ENCODE results near the gene FKBP7.
"Not testable (repeated sequence)": the region's sequence is repeated elsewhere in the genome, so short reads cannot be mapped to it uniquely, and the experiment has no call there.

Gene FKBP7

GRCh38 chr2:178448968-178449661 is 29.3 kb downstream of the FKBP7 start:
- no peak for DNase-seq

- no peak for DNase-seq
Measured at GRCh38 chr2:178441426-178441825, 37.0 kb downstream of the FKBP7 start.

DNA sequence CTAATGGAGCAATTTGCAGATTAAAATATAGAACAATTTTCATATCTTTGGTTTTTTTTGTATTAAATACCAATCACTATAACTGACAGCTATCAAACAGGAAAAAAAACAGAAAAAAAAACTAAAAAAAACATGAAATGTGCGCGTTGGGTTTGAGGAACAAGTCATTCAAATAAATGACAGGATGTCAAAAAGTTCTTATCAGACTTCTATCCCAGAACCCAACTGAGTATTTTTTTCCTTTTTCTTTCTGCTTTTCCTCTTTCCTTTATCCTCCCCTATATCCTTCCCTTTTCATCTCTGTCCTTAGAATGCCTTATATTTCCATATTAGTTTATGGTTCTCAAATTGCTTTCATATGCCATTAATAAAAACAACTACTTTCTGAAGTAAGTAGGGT is 41.7 kb downstream of the FKBP7 start:
- DNase-seq = no peak

DNA sequence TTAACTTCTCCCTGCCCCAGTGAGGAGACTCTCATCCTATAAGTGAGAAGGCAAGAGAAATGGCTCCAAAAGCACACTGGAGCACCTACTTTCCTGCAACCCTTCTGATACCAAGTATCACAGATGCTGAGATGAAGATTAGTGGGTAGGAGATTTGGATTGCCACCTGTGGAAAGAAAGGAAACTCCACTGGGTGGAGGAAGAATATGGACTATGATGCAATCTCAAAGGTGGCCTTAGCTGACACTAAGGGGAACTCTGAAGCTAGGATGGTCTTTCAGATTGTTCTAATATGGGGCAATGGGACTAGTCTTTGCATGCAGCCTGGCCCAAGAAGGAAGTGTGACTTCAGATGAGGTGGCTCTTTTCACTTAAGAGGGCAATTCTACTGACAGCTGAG is 49.1 kb downstream of the FKBP7 start:
- DNase-seq = no peak

DNA sequence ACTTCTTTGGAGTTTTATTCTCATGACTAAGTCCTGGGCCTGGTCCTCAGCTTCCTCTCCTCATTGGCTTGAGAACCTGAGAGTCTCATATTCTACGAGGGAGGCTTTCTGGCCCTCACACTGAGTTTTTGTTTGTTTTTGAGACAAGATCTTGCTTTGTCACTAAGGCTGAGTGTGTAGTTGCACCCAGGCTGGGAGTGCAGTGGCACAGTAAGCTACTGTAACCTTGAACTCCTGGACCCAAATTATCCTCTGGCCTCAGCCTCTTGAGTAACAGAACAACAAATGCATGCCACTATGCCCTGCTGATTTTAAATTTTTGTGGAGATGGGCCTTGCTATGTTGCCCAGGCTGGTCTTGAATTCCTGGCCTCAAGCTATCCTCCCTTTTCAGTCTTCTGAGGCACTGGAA is 50.0 kb downstream of the FKBP7 start:
- DNase-seq = no peak

DNA sequence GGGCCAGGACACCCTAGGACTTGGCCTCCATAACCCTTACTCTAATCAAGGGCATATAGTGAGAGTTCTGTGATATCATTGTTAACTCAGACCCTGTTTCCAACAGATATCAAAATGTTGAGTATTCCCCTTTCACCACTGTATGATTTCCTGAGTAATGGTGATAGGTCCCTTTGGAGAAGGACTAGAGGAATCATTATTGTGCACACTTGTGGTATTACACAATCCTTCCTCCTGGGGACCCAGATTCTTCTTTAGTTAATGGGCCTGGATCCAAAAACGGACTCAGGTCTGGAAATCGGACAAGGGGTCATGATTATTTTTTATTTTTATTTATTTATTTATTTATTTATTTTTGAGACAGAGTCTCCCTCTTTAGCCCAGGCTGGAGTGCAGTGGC is 50.9 kb downstream of the FKBP7 start:
- no peak for DNase-seq

- DNase-seq = no peak
Measured at GRCh38 chr2:178426388-178426787, 52.0 kb downstream of the FKBP7 start.

DNA sequence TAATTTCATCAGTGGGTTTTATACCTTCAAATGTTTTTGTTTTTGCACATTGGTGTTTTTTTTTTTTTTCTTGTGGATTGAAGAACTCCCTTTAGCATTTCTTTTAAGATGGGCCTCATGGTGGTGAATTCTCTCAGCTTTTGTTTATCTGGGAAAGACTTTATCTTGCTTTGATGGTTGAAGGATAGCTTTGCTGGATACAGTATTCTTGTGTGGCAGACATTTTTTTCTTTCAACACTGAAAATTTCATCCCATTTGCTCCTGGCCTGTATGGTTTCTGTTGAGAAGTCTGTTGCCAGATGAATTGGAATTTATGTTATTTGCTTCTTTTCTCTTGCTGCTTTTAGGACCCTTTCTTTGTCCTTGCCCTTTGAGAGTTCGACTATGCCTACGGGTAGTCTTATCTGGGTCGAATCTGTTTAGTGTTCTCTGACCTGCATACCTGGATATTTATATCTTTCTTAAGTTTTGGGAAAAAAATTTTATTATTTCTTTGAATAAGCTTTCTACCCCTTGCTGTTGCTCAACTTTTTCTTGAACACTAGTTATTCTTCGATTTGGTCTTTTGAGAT is 53.1 kb downstream of the FKBP7 start:
- DNase-seq = no peak

DNA sequence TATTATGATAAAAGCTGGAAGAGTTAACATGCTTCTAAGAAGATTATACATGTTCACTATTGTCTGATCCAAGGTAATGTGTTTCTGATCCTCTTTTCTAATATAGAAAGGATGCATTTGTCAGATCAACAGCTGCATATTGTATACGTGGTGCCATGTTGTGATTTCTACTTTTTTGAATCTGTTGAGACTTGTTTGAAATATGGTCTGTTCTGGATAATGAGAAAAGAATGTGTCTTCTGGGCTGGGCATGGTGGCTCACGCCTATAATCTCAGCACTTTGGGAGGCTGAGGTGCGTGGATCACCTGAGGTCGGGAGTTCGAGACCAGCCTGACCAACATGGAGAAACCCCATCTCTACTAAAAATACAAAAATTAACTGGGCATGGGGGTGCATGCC is 54.7 kb downstream of the FKBP7 start:
- not testable (repeated sequence) for DNase-seq

DNA sequence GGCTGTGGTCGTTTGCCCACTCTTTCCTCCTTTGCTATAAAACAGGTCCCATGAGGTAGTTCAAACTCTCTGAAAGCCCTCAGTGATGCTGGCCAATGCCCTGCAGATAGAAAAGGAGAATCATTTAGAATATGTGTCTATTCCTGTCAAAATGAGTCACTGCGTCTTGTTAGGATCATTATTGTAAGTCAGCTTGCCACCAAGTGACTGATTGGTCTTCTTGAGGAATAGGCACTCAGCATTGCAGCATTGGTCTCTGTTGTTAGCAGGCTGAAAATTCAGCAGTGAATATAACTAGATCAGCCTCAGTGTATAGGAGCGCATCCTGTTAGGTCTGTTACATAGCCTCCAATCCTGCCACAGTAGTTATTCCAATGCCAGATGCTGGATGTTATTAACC is 56.3 kb downstream of the FKBP7 start:
- DNase-seq = no peak

DNA sequence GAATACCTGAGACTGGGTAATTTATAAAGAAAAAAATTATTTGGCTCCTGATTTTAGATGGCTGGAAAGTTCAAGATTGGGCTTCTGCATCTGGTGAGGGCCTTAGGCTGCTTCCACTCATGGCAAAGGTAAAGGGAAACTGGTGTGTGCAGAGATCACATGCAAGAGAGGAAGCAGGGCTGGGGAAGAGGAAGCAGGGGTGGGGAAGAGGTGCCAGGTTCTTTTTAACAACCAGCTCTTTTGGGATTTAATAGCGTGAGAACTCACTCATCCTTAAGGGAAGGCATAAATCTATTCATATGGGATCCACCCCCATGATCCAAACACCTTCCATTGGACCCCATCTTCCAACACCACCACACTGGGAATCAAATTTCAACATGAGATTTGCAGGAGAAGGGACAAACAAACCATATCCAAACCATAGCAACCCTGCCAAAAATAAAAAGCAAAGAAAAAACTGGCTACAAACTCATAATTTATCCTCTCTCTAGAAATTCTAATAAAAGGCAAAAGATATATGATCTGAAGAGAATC is 57.9 kb downstream of the FKBP7 start:
- DNase-seq = peak; percentile 19 to 27

DNA sequence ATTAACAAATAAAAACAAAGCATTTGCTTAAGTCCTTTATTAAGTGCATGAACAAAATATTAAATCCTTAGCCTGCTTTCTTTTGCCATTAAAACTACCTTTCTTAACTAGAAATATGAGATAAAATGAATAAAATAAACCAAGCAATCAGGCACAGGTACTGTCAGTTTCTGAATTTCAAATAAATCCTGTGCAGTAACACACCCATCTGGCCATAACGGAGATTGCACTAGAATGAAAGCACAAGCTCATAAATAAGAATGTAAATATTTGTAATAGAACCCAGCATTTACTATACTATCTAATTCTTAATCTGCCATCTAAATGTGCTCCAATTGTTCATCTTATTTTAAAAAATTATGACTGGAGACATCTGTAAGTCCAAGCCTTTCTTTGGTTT is 59.3 kb downstream of the FKBP7 start:
- DNase-seq = peak; percentile 60 to 73

DNA sequence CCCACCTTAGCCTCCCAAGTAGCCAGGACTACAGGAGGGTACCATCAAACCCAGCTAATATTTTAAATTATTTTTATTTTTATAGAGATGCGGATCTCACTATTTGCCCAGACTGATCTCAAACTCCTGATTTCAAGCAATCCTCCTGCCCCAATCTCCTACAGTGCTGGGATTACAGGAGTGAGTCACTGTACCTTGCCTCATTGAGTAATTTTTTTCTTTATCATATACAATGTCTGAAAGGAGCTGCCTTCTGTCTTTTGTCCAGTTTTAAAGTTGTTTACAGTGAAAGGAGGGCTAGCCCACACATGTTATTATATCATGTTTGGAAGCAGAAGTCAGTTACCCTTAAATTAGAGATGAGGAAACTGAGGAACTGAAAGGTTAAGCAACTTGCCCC is 60.0 kb downstream of the FKBP7 start:
- DNase-seq = no peak

DNA sequence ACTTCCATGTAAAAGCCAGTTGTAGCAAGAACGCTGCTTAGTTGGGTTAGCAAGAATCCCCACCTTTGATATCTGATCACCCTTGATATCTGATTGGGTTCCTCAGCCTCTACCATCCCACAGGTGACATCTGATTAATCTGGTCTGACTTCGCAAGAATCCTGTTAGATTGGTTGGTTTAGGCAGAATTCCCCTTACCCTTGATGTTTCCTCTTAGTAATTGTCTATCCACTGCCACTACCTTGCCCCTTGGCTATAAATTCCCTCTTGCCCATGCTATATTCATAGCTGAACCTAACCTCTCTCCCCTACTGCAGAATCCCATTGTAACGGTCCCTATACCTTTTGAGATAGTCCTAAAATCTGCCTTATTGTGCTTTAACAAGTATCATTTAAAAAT is 60.5 kb downstream of the FKBP7 start:
- no peak for DNase-seq

- no peak for DNase-seq
Measured at GRCh38 chr2:178415979-178416378, 62.4 kb downstream of the FKBP7 start.

DNA sequence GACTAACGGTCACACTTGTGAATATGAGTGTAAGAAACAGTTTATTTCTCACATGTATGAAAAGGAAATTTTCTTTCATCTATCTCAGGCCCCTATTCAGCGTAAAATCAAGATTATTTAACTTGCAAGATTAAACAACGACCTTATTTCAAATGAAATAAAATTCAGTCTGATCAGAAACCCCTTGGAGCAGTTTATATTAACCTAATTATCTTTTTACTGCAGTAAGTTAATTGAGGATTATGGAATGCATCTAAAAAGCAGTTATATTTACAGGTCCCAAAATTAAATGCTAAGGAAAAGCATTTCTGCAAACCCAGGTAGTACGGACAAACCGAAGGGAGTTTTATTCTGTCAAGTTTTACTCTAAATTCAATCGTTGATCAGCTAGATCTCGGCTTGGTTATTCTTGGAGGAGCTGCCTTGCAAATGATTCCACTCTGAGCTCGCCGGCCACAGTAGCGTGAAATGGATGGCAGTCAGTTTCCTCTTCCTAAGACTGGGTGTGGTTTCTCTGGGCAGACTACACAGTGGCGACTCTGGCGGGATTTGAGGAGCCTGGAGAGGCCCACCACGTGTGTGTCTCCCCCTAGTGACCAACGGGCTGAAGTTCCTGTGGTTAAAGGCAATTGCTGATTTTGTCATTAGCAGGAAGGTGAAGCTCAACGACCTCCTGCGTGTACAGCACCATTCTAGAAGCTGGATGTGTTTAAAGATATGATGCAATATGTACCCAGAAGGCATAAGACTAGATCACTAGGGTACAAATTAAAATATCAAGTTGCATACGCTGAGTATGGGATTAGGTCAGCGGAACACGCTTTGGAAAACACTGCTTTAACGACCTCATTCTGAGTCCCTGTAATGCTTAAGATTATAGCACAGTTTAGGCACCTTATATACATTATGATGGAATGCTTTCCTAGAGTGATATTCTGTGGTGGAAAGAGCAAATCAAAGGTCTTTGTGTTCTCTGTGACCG is 63.8 kb downstream of the FKBP7 start:
- peak; percentile 98 to 99 for DNase-seq

Measured in Kasumi-1 (cell line).